Upper lobe of left lung (tissue), 6 donors: ENCODE results near the gene NR1I2. TPM values are rescaled to one million over a fixed set of nuclear protein-coding genes. Genes with fewer than 3 reads are reported as not detected.

Experiments
- ATAC-seq, 2 donors: fragments of 200-7000 bp; cut with Tn5 transposase; one replicate each; pipeline ENCODE4 v1.9.1; 2022; ENCODE audit warnings: mild to moderate bottlenecking in 2 of 2, moderate library complexity in 2 of 2; ENCODE audit not compliant: low FRiP score in 2 of 2
- DNase-seq, 2 donors: peaks; one replicate each; pipeline ENCODE4 v3.0.0-alpha.2; 2019 to 2020
- H3K27ac ChIP-seq, 4 donors: fragments of 200-600 bp; sonication (generic); one replicate each; pipeline ENCODE4 v1.5.1; 2016 to 2019
- H3K27me3 ChIP-seq, 4 donors: fragments of 200-600 bp; sonication (generic); one replicate each; pipeline ENCODE4 v1.5.1; 2017 to 2019
- H3K36me3 ChIP-seq, 4 donors: fragments of 200-600 bp; sonication (generic); one replicate each; pipeline ENCODE4 v1.5.1; 2016 to 2019
- H3K4me1 ChIP-seq, 4 donors: fragments of 200-600 bp; sonication (generic); one replicate each; pipeline ENCODE4 v1.5.1; 2018 to 2019
- H3K4me3 ChIP-seq, 4 donors: fragments of 200-600 bp; sonication (generic); one replicate each; pipeline ENCODE4 v1.5.1; 2017 to 2019; ENCODE audit warnings: mild to moderate bottlenecking in 2 of 4, moderate library complexity in 1 of 4
- H3K9me3 ChIP-seq, 4 donors: fragments of 200-600 bp; sonication (generic); one replicate each; pipeline ENCODE4 v1.5.1; 2018 to 2019
- CTCF ChIP-seq, 6 experiments: fragments of 450-650 bp in 4 of 6; fragments of 200-600 bp in 2 of 6; sonication (generic) in 2 of 6; IDR thresholded peaks; one replicate each; pipeline ENCODE4 v1.5.1; 2016 to 2019; ENCODE audit warnings: antibody characterized with exemption in 6 of 6
- EP300 ChIP-seq, 4 donors: sonication (generic); formaldehyde crosslinking; IDR thresholded peaks; one replicate each; pipeline ENCODE4 v1.5.1; 2017; ENCODE audit warnings: antibody characterized with exemption in 4 of 4, control low read depth in 2 of 4
- POLR2A ChIP-seq, 4 donors: fragments of 450-650 bp; IDR thresholded peaks; one replicate each; pipeline ENCODE4 v1.5.1; 2016 to 2017; ENCODE audit warnings: antibody characterized with exemption in 4 of 4, mild to moderate bottlenecking in 2 of 4
- POLR2AphosphoS5 ChIP-seq, 2 donors: sonication (generic); formaldehyde crosslinking; IDR thresholded peaks; one replicate each; pipeline ENCODE4 v1.5.1; 2017; ENCODE audit warnings: antibody characterized with exemption in 2 of 2
- WGBS, 2 donors: methylation state at CpG; one replicate each; pipeline ENCODE4 v1.1.5; 2017 to 2018; 5-methylcytosine and 5-hydroxymethylcytosine counted together
- total RNA-seq, 6 donors: library from RNA; depleted of rRNA in 4 of 6; stranded (reverse); fragments of >200 nt in 4 of 6; gene quantifications; one replicate each; pipeline versions ENCODE4 v1.1.0 to v1.2.1, GENCODE V29; 2016 to 2021
- donor health status: DM: no; HTN: no; CAD: no; lungs with moderate emphysema.
- donor health status: DM: no; HTN: yes; CAD: no; lungs with severe emphysema.

The NR1I2 gene
- total RNA-seq, 6 donors from 2014 or later, result 0.22 to 0.46 (median 0.39) TPM; not detected in 2

GRCh38 chr3:119856695-119857094, 74.8 kb downstream of the NR1I2 start:
- ATAC-seq, result no peak
- Histone ChIP-seq H3K4me3 (no peak overlapping the region), H3K36me3 (peaks cover 0 to 14% (median 2%) of the 10 kb centered on the region in 4 donors), H3K27ac (no peak overlapping the region), H3K9me3 (no peaks in the 10 kb centered on the region), H3K27me3 (no peaks in the 10 kb centered on the region), H3K4me1 (no peaks in the 10 kb centered on the region)
- WGBS, 2 donors, result 95 to 96% methylated on average over 3 of the region's 3 CpGs
- TF ChIP-seq POLR2AphosphoS5 (IDR thresholded peaks at IDR 0.05) (no peak), POLR2A (IDR thresholded peaks at IDR 0.05) (no peak), CTCF (IDR thresholded peaks at IDR 0.05) (no peak), EP300 (IDR thresholded peaks at IDR 0.05) (no peak)
- no peak for DNase-seq

GRCh38 chr3:119858957-119859356, 77.1 kb downstream of the NR1I2 start:
- WGBS, 2 donors, result 92 to 93% methylated on average over 2 of the region's 2 CpGs
- ATAC-seq (no peak), DNase-seq (no peak)
- H3K4me1 ChIP-seq, result no peaks in the 10 kb centered on the region
- H3K36me3 ChIP-seq, result peaks cover 7 to 28% (median 11%) of the 10 kb centered on the region in 4 donors
- no peaks in the 10 kb centered on the region for H3K9me3 ChIP-seq
- no peak overlapping the region for H3K4me3 ChIP-seq
- TF ChIP-seq CTCF (IDR thresholded peaks at IDR 0.05) (no peak), EP300 (IDR thresholded peaks at IDR 0.05) (no peak), POLR2AphosphoS5 (IDR thresholded peaks at IDR 0.05) (no peak), POLR2A (IDR thresholded peaks at IDR 0.05) (no peak)
- no peaks in the 10 kb centered on the region for H3K27me3 ChIP-seq
- H3K27ac ChIP-seq, result no peak overlapping the region

- H3K4me1 ChIP-seq, result no peaks in the 10 kb centered on the region
- H3K9me3 ChIP-seq, result no peaks in the 10 kb centered on the region
- no peak overlapping the region for H3K27ac ChIP-seq
- ATAC-seq (no peak), DNase-seq (no peak)
- no peaks in the 10 kb centered on the region for H3K27me3 ChIP-seq
- no peak overlapping the region for H3K4me3 ChIP-seq
- WGBS, 2 donors, result 97 to 98% methylated on average over 2 of the region's 2 CpGs
- TF ChIP-seq CTCF (IDR thresholded peaks at IDR 0.05) (no peak), POLR2A (IDR thresholded peaks at IDR 0.05) (no peak), EP300 (IDR thresholded peaks at IDR 0.05) (no peak), POLR2AphosphoS5 (IDR thresholded peaks at IDR 0.05) (no peak)
- peaks cover 7 to 31% (median 11%) of the 10 kb centered on the region in 4 donors for H3K36me3 ChIP-seq
Observed at GRCh38 chr3:119859728-119860127, 77.8 kb downstream of the NR1I2 start.

GRCh38 chr3:119861681-119862080, 79.8 kb downstream of the NR1I2 start:
- Histone ChIP-seq H3K27me3 (no peaks in the 10 kb centered on the region), H3K27ac (no peak overlapping the region), H3K4me1 (no peaks in the 10 kb centered on the region), H3K4me3 (no peak overlapping the region), H3K9me3 (no peaks in the 10 kb centered on the region), H3K36me3 (peaks cover 7 to 31% (median 11%) of the 10 kb centered on the region in 4 donors)
- ATAC-seq, result no peak
- TF ChIP-seq POLR2A (IDR thresholded peaks at IDR 0.05), result no peak
- no peak for TF ChIP-seq POLR2AphosphoS5 (IDR thresholded peaks at IDR 0.05)
- TF ChIP-seq CTCF (IDR thresholded peaks at IDR 0.05), result no peak
- no peak for TF ChIP-seq EP300 (IDR thresholded peaks at IDR 0.05)
- DNase-seq, result no peak
- 91 to 95% methylated on average over 2 of the region's 2 CpGs for WGBS, 2 donors

- no peak for ATAC-seq
- Histone ChIP-seq H3K9me3 (no peaks in the 10 kb centered on the region), H3K4me3 (no peak overlapping the region), H3K27ac (no peak overlapping the region), H3K36me3 (peaks cover 7 to 22% (median 9%) of the 10 kb centered on the region in 4 donors), H3K27me3 (no peaks in the 10 kb centered on the region), H3K4me1 (no peaks in the 10 kb centered on the region)
- DNase-seq, result no peak
- 89 to 90% methylated on average over 2 of the region's 2 CpGs for WGBS, 2 donors
- TF ChIP-seq POLR2AphosphoS5 (IDR thresholded peaks at IDR 0.05) (no peak), EP300 (IDR thresholded peaks at IDR 0.05) (no peak), CTCF (IDR thresholded peaks at IDR 0.05) (no peak), POLR2A (IDR thresholded peaks at IDR 0.05) (no peak)
Observed at GRCh38 chr3:119862616-119863015, 80.7 kb downstream of the NR1I2 start.
